HepG2 (cell line): Measurements from ENCODE around the gene PGC. TPM values are rescaled to one million over a fixed set of nuclear protein-coding genes. Genes with fewer than 3 reads are reported as not detected.

Experiments
- ATAC-seq: fragments of 200-7000 bp; cut with Tn5 transposase; 3 replicates; pipeline ENCODE4 v1.9.1; 2020; ENCODE audit warnings: mild to moderate bottlenecking, moderate library complexity
- BruUV-seq: library from RNA; stranded (reverse); fragments of 400-500 nt; replicated peaks from 2 replicates; lab custom pipeline; 2021; lab: Mats Ljungman, UMichigan
- CTCF ChIA-PET: fragments of 300-600 bp; formaldehyde crosslinking; extraction: SDS; loops from one replicate; lab custom pipeline; 2021; ENCODE audit warnings: low total read pairs, inconsistent platforms, low intra/inter-chr PET ratio; lab: Yijun Ruan, JAX
- POLR2A ChIA-PET: fragments of 350-600 bp; sonication (Branson Sonifier 250); formaldehyde crosslinking; loops from one replicate; lab custom pipeline; 2020; ENCODE audit warnings: antibody characterized with exemption, inconsistent platforms; lab: Yijun Ruan, JAX
- DNase-seq: peaks from one replicate; pipeline ENCODE4 v3.0.0-alpha.2; 2015; ENCODE audit warnings: low spot score
- FAIRE-seq: peaks from 3 replicates; lab custom pipeline; 2011; peaks lifted over from hg19 to GRCh38; lab: Jason Lieb, UNC
- H2AFZ ChIP-seq: one replicate; pipeline ENCODE4 v1.6.1; 2011; ENCODE audit warnings: low read length, inconsistent platforms
- H3K27ac ChIP-seq: fragments of 300-600 bp; 3 replicates; pipeline ENCODE4 v1.8.0; 2011; ENCODE audit warnings: mixed run types, mild to moderate bottlenecking, mixed read lengths, low read length, inconsistent platforms; ENCODE audit not compliant: insufficient read depth; ENCODE audit errors: extremely low read length
- H3K27me3 ChIP-seq, 2 experiments: fragments of 200-600 bp in 1 of 2; 2 replicates in 1 of 2; 3 replicates in 1 of 2; pipeline versions ENCODE4 v1.6.0 to v1.8.0; 2011; ENCODE audit warnings: low read length in 2 of 2, mild to moderate bottlenecking in 2 of 2, moderate library complexity in 2 of 2, inconsistent platforms in 1 of 2; ENCODE audit not compliant: insufficient read depth in 2 of 2, control insufficient read depth in 1 of 2
- H3K36me3 ChIP-seq, 2 experiments: fragments of 200-600 bp in 1 of 2; replicated peaks in 1 of 2; 2 replicates in 1 of 2; 3 replicates in 1 of 2; pipeline versions ENCODE4 v1.5.1 to v1.8.0; 2011; ENCODE audit warnings: low read length in 2 of 2, inconsistent platforms in 1 of 2; ENCODE audit not compliant: insufficient read depth in 2 of 2, control insufficient read depth in 1 of 2
- H3K4me1 ChIP-seq: 2 replicates; pipeline ENCODE4 v1.5.1; 2012; ENCODE audit warnings: low read length, inconsistent platforms; ENCODE audit not compliant: insufficient read depth
- H3K4me2 ChIP-seq: 2 replicates; pipeline ENCODE4 v1.6.0; 2011; ENCODE audit warnings: low read depth, low read length, inconsistent platforms
- H3K4me3 ChIP-seq, 3 experiments: fragments of 200-600 bp in 1 of 3; sonication (generic), shearing (Covaris generic) in 1 of 3; replicated peaks in 1 of 3; 2 replicates each; pipeline ENCODE4 v1.5.1; 2011 to 2016; ENCODE audit warnings: low read length in 3 of 3, inconsistent platforms in 2 of 3, low read depth in 2 of 3, mild to moderate bottlenecking in 2 of 3, control low read depth in 1 of 3, mixed read lengths in 1 of 3; ENCODE audit not compliant: insufficient read depth in 1 of 3
- H3K79me2 ChIP-seq: one replicate; pipeline ENCODE4 v1.6.1; 2011; ENCODE audit warnings: low read length, inconsistent platforms; ENCODE audit not compliant: insufficient read depth
- H3K9ac ChIP-seq: 2 replicates; pipeline ENCODE4 v1.6.0; 2011; ENCODE audit warnings: mild to moderate bottlenecking, low read depth, low read length, inconsistent platforms; ENCODE audit not compliant: insufficient read depth
- H3K9me3 ChIP-seq: 2 replicates; pipeline ENCODE4 v1.5.1; 2012; ENCODE audit warnings: mild to moderate bottlenecking, low read length
- H4K20me1 ChIP-seq: 2 replicates; pipeline ENCODE4 v1.6.0; 2011; ENCODE audit warnings: inconsistent platforms, mild to moderate bottlenecking, low read length, moderate library complexity; ENCODE audit not compliant: insufficient read depth
- AKAP8 ChIP-seq: sonication (generic); formaldehyde crosslinking; IDR thresholded peaks from 2 replicates; pipeline ENCODE4 v1.5.1; 2020; ENCODE audit warnings: mild to moderate bottlenecking, missing genetic modification reagents
- CENPT ChIP-seq: sonication (generic); formaldehyde crosslinking; IDR thresholded peaks from 2 replicates; pipeline ENCODE4 v1.8.0; 2022; ENCODE audit warnings: low read depth, mild to moderate bottlenecking, moderate library complexity, missing genetic modification reagents
- HOXA9 ChIP-seq: sonication (generic); formaldehyde crosslinking; IDR thresholded peaks from 2 replicates; pipeline ENCODE4 v1.8.1; 2022; ENCODE audit warnings: missing genetic modification reagents, mild to moderate bottlenecking, moderate library complexity, borderline replicate concordance
- MATR3 ChIP-seq: sonication (generic); formaldehyde crosslinking; IDR thresholded peaks from 2 replicates; pipeline ENCODE4 v1.4.0; 2020; ENCODE audit warnings: missing genetic modification reagents
- MEF2D ChIP-seq: sonication (generic); formaldehyde crosslinking; IDR thresholded peaks from 2 replicates; pipeline ENCODE4 v1.5.1; 2020; ENCODE audit warnings: mild to moderate bottlenecking, missing genetic modification reagents
- MYC ChIP-seq: sonication (generic); formaldehyde crosslinking; IDR thresholded peaks from 2 replicates; pipeline ENCODE4 v1.9.0; 2021; ENCODE audit warnings: missing genetic modification reagents, borderline replicate concordance
- PCBP2 ChIP-seq: fragments of 200-400 bp; formaldehyde crosslinking; optimal IDR thresholded peaks from 2 replicates; pipeline ENCODE3; 2018; ENCODE audit warnings: low read length, low read depth; ENCODE audit not compliant: poor library complexity, severe bottlenecking
- TBX2 ChIP-seq: sonication (generic); formaldehyde crosslinking; IDR thresholded peaks from 2 replicates; pipeline ENCODE4 v1.5.0; 2020; ENCODE audit warnings: missing genetic modification reagents, mild to moderate bottlenecking, borderline replicate concordance
- ZNF225 ChIP-seq: sonication (generic); formaldehyde crosslinking; IDR thresholded peaks from 2 replicates; pipeline ENCODE4 v1.4.0; 2020; ENCODE audit warnings: mild to moderate bottlenecking, missing genetic modification reagents
- ZNF44 ChIP-seq: sonication (generic); formaldehyde crosslinking; IDR thresholded peaks from 2 replicates; pipeline ENCODE4 v1.5.1; 2020; ENCODE audit warnings: mild to moderate bottlenecking, missing genetic modification reagents
- ZNF646 ChIP-seq: sonication (generic); formaldehyde crosslinking; IDR thresholded peaks from 2 replicates; pipeline ENCODE4 v1.9.0; 2021; ENCODE audit warnings: mild to moderate bottlenecking, missing genetic modification reagents
- WGBS: methylation state at CpG from one replicate; pipeline ENCODE4 v1.1.6; 2017; ENCODE audit warnings: low lambda C conversion rate; 5-methylcytosine and 5-hydroxymethylcytosine counted together
- in situ Hi-C: cut with HindIII; loops from 2 replicates; pipeline ENCODE4 v1.10.0; 2017; ENCODE audit warnings: low pct_unique_long_range_greater_than_20kb; ENCODE audit not compliant: extremely low pct_ligation_motif_present
- intact Hi-C: fragments of 100-400 bp; cut with micrococcal nuclease; formaldehyde crosslinking; loops from one replicate; pipeline ENCODE4 v1.10.0; 2022; ENCODE audit not compliant: unreplicated experiment
- polyA plus RNA-seq, 8 experiments: library from polyadenylated mRNA; depleted of rRNA in 3 of 8; stranded (reverse) in 7 of 8; unstranded in 1 of 8; fragments of >200 nt; fragmentation: Illumina TruSeq in 4 of 8; extraction: Trizol in 4 of 8; gene quantifications; 2 replicates each; pipeline versions ENCODE4 v1.2.1 to v1.2.3, GENCODE V29; 2011 to 2016; ENCODE audit warnings: low read depth in 4 of 8, missing spikeins in 1 of 8, mixed read lengths in 1 of 8; ENCODE audit not compliant: insufficient read depth in 1 of 8
- total RNA-seq, 5 experiments: library from RNA; depleted of rRNA; stranded (reverse); fragments of >200 nt; fragmentation: Illumina TruSeq; extraction: Trizol; gene quantifications; 2 replicates each; pipeline ENCODE4 v1.2.3, GENCODE V29; 2016; ENCODE audit warnings: low read depth in 1 of 5

PGC gene
- total and polyA plus RNA-seq, 2 of the 13 experiments (the other 11 are each of a cell fraction or from before 2014, with no cell fraction given), result 426 to 502 TPM

GRCh38 chr6:41713159-41713649 lies 34.0 kb downstream of the PGC start:
- Histone ChIP-seq H3K79me2 (no peaks in the 10 kb centered on the region), H3K27me3 (no peaks in the 10 kb centered on the region), H2AFZ (no peak overlapping the region), H4K20me1 (no peaks in the 10 kb centered on the region; the same call in 1 of the 2 replicates), H3K9me3 (no peaks in the 10 kb centered on the region), H3K4me1 (peaks cover 7% of the 10 kb centered on the region; the same call in 1 of the 2 replicates), H3K9ac (no peak overlapping the region), H3K36me3 (no peaks in the 10 kb centered on the region; a peak in 1 of 5 replicates), H3K4me3 (no peak overlapping the region), H3K4me2 (no peak overlapping the region), H3K27ac (no peak overlapping the region)
- ChIA-PET POLR2A (interaction anchor here (2.1 kb wide), 1 partner anchor 20 kb away, joined by 7 read pairs; no protein-coding TSS in a partner anchor), CTCF (no interaction called here)
- 88% methylated on average over 9 of the region's 9 CpGs for WGBS
- DNase-seq, result no peak
- no peak for FAIRE-seq
- TF ChIP-seq CENPT (CRISPR knock-in tag) (0 out of 2 replicates have a peak, but pooled peaks have one; percentile 23), MYC (CRISPR knock-in tag) (no peak), AKAP8 (CRISPR knock-in tag) (no peak), PCBP2 (no peak), ZNF44 (CRISPR knock-in tag) (no peak), TBX2 (CRISPR knock-in tag) (0 out of 2 replicates have a peak, but pooled peaks have one; percentile 23), MATR3 (CRISPR knock-in tag) (no peak), MEF2D (CRISPR knock-in tag) (no peak), ZNF646 (CRISPR knock-in tag) (no peak), ZNF225 (CRISPR knock-in tag) (peak; percentile 9; the same call in 1 of the 2 replicates), HOXA9 (CRISPR knock-in tag) (no peak)
- ATAC-seq, result peak; percentile 16
- in situ Hi-C loops (loop anchor here (10.0 kb wide), 1 partner anchor 332 kb away; no protein-coding TSS in a partner anchor), intact Hi-C loops (no loop called here)
- no TSS peak for BruUV-seq
